Effector CD8-positive, alpha-beta T cell (primary cell): ENCODE results near the gene COL11A1.
"Not testable (repeated sequence)": the region's sequence is repeated elsewhere in the genome, so short reads cannot be mapped to it uniquely, and the experiment has no call there.

Experiments
- DNase-seq: peaks from one replicate; lab custom pipeline; 2025; lab: John Stamatoyannopoulos, UW

COL11A1 gene

GRCh38 chr1:102834688-102835320, 273.5 kb downstream of the COL11A1 start:
- no peak for DNase-seq

- DNase-seq = no peak
Observed at GRCh38 chr1:102833151-102833550, 275.2 kb downstream of the COL11A1 start.

- DNase-seq = not testable (repeated sequence)
Observed at GRCh38 chr1:102826706-102827105, 281.6 kb downstream of the COL11A1 start.
